H9 (cell line): ENCODE measurements around the gene ZNF629. TPM values are rescaled to one million over a fixed set of nuclear protein-coding genes. Genes with fewer than 3 reads are reported as not detected.

ENCODE experiments used
- DNase-seq: peaks from one replicate; pipeline ENCODE4 v3.0.0-alpha.2; 2017
- H2AFZ ChIP-seq: one replicate; pipeline ENCODE4 v1.6.1; 2013; ENCODE audit warnings: mild to moderate bottlenecking, low read length, control low read depth, moderate library complexity
- H2AK5ac ChIP-seq: 2 replicates; pipeline ENCODE4 v1.6.1; 2013; ENCODE audit warnings: low read length, control low read depth, mixed read lengths; ENCODE audit not compliant: insufficient read length
- H2BK120ac ChIP-seq: one replicate; pipeline ENCODE4 v1.6.1; 2013; ENCODE audit warnings: low read depth, mild to moderate bottlenecking, low read length, control low read depth, inconsistent platforms; ENCODE audit not compliant: poor library complexity, severe bottlenecking
- H2BK12ac ChIP-seq: 2 replicates; pipeline ENCODE4 v1.6.1; 2013; ENCODE audit warnings: low read length, control low read depth, mixed read lengths, low read depth; ENCODE audit not compliant: insufficient read length
- H2BK15ac ChIP-seq: 2 replicates; pipeline ENCODE4 v1.6.1; 2013; ENCODE audit warnings: low read depth, low read length, control low read depth
- H2BK20ac ChIP-seq: one replicate; pipeline ENCODE4 v1.6.1; 2013; ENCODE audit warnings: low read depth, mild to moderate bottlenecking, low read length, control low read depth, inconsistent platforms; ENCODE audit not compliant: poor library complexity, severe bottlenecking
- H2BK5ac ChIP-seq: 2 replicates; pipeline ENCODE4 v1.6.1; 2013; ENCODE audit warnings: low read length, control low read depth, mixed read lengths; ENCODE audit not compliant: insufficient read length
- H3K14ac ChIP-seq: 2 replicates; pipeline ENCODE4 v1.6.1; 2013; ENCODE audit warnings: low read length, control low read depth; ENCODE audit not compliant: insufficient read depth
- H3K18ac ChIP-seq: 2 replicates; pipeline ENCODE4 v1.6.1; 2013; ENCODE audit warnings: low read depth, mild to moderate bottlenecking, mixed read lengths, low read length, control low read depth; ENCODE audit not compliant: insufficient read length
- H3K23ac ChIP-seq: 2 replicates; pipeline ENCODE4 v1.6.1; 2013; ENCODE audit warnings: low read length, control low read depth, mixed read lengths, low read depth; ENCODE audit not compliant: insufficient read length
- H3K23me2 ChIP-seq: 2 replicates; pipeline ENCODE4 v1.6.1; 2013; ENCODE audit warnings: low read depth, mild to moderate bottlenecking, mixed read lengths, low read length, control low read depth; ENCODE audit not compliant: insufficient read length, poor library complexity, severe bottlenecking
- H3K27ac ChIP-seq: 2 replicates; pipeline ENCODE4 v1.5.1; 2013; ENCODE audit warnings: low read length, control low read depth, mixed read lengths, low read depth; ENCODE audit not compliant: insufficient read length
- H3K27me3 ChIP-seq: 2 replicates; pipeline ENCODE4 v1.6.1; 2013; ENCODE audit warnings: low read length, control low read depth, inconsistent platforms; ENCODE audit not compliant: insufficient read depth
- H3K4ac ChIP-seq: 2 replicates; pipeline ENCODE4 v1.6.1; 2013; ENCODE audit warnings: low read depth, mild to moderate bottlenecking, control low read depth, inconsistent platforms, low read length, moderate library complexity
- H3K4me1 ChIP-seq: 2 replicates; pipeline ENCODE4 v1.6.1; 2013; ENCODE audit warnings: low read length, control low read depth, inconsistent platforms; ENCODE audit not compliant: insufficient read depth
- H3K4me2 ChIP-seq: 2 replicates; pipeline ENCODE4 v1.6.1; 2013; ENCODE audit warnings: low read length, control low read depth, mixed read lengths; ENCODE audit not compliant: insufficient read length, insufficient read depth
- H3K56ac ChIP-seq: 2 replicates; pipeline ENCODE4 v1.6.1; 2013; ENCODE audit warnings: low read depth, mild to moderate bottlenecking, mixed read lengths, low read length, control low read depth; ENCODE audit not compliant: insufficient read length
- H3K79me1 ChIP-seq: 2 replicates; pipeline ENCODE4 v1.6.1; 2013; ENCODE audit warnings: low read depth, mild to moderate bottlenecking, moderate library complexity, low read length, control low read depth, inconsistent platforms; ENCODE audit not compliant: insufficient read depth, poor library complexity, severe bottlenecking
- H3K79me2 ChIP-seq: 2 replicates; pipeline ENCODE4 v1.6.1; 2013; ENCODE audit warnings: low read length, control low read depth, inconsistent platforms; ENCODE audit not compliant: insufficient read depth
- H3K9ac ChIP-seq: 2 replicates; pipeline ENCODE4 v1.6.1; 2013; ENCODE audit warnings: low read length, control low read depth, mixed read lengths; ENCODE audit not compliant: insufficient read length; ENCODE audit errors: extremely low read depth
- H3K9me3 ChIP-seq: one replicate; pipeline ENCODE4 v1.6.1; 2013; ENCODE audit warnings: low read depth, low read length, inconsistent platforms; ENCODE audit not compliant: control insufficient read depth
- H3T11ph ChIP-seq: one replicate; pipeline ENCODE4 v1.6.1; 2013; ENCODE audit warnings: mild to moderate bottlenecking, low read length, control low read depth, inconsistent platforms
- H4K20me1 ChIP-seq: one replicate; pipeline ENCODE4 v1.6.1; 2013; ENCODE audit not compliant: control insufficient read depth, insufficient read length, insufficient read depth
- H4K5ac ChIP-seq: 2 replicates; pipeline ENCODE4 v1.6.1; 2013; ENCODE audit warnings: low read depth, mild to moderate bottlenecking, mixed read lengths, low read length, control low read depth; ENCODE audit not compliant: insufficient read length
- H4K8ac ChIP-seq: replicated peaks from 2 replicates; pipeline ENCODE4 v1.6.1; 2013; ENCODE audit warnings: low read length, control low read depth, mixed read lengths, low read depth; ENCODE audit not compliant: insufficient read length
- H4K91ac ChIP-seq: 2 replicates; pipeline ENCODE4 v1.6.1; 2013; ENCODE audit warnings: low read depth, mild to moderate bottlenecking, moderate library complexity, mixed read lengths, low read length, control low read depth; ENCODE audit not compliant: insufficient read length
- H3K27ac Mint-ChIP-seq, 3 experiments: 2 replicates in 2 of 3; 3 replicates in 1 of 3; pipeline ENCODE4 v1.8.0; 2020 to 2021; ENCODE audit warnings: mixed read lengths in 3 of 3, mild to moderate bottlenecking in 1 of 3, moderate library complexity in 1 of 3
- H3K27me3 Mint-ChIP-seq: 2 replicates; pipeline ENCODE4 v1.8.0; 2021; ENCODE audit warnings: low read depth, mild to moderate bottlenecking, moderate library complexity, mixed read lengths
- H3K36me3 Mint-ChIP-seq, 3 experiments: 2 replicates in 2 of 3; 3 replicates in 1 of 3; pipeline ENCODE4 v1.8.0; 2020 to 2021; ENCODE audit warnings: low read depth in 3 of 3, mixed read lengths in 3 of 3; ENCODE audit not compliant: insufficient read depth in 1 of 3
- H3K4me1 Mint-ChIP-seq, 2 experiments: 2 replicates each; pipeline ENCODE4 v1.8.0; 2020; ENCODE audit warnings: mixed read lengths in 2 of 2
- H3K4me3 Mint-ChIP-seq, 2 experiments: 2 replicates in 1 of 2; 3 replicates in 1 of 2; pipeline ENCODE4 v1.8.0; 2020 to 2021; ENCODE audit warnings: mild to moderate bottlenecking in 2 of 2, mixed read lengths in 2 of 2, moderate library complexity in 1 of 2
- H3K9me3 Mint-ChIP-seq, 2 experiments: 2 replicates in 1 of 2; 3 replicates in 1 of 2; pipeline ENCODE4 v1.8.0; 2020; ENCODE audit warnings: mild to moderate bottlenecking in 2 of 2, mixed read lengths in 2 of 2, moderate library complexity in 1 of 2
- WGBS: extraction: QIAGEN DNeasy Blood & Tissue Kit; methylation state at CpG from one replicate; pipeline ENCODE4 v1.1.7; 2013; ENCODE audit warnings: missing lambda C conversion rate, low lambda C conversion rate, mixed read lengths; ENCODE audit not compliant: insufficient read length; ENCODE audit errors: extremely low coverage; 5-methylcytosine and 5-hydroxymethylcytosine counted together
- total RNA-seq: library from RNA; stranded (reverse); gene quantifications from 2 replicates; pipeline ENCODE4 v1.2.1, GENCODE V29; 2021
- TF ChIP-seq, protein P1 (sequence below): fragments of 200-600 bp; sonication (generic); conservative IDR thresholded peaks from 3 replicates; pipeline ENCODE4 v1.8.0; 2021; ENCODE audit warnings: antibody characterized with exemption, mild to moderate bottlenecking

The ZNF629 gene
- total RNA-seq, 1 experiment from 2014 or later = 20.0 TPM

DNA sequence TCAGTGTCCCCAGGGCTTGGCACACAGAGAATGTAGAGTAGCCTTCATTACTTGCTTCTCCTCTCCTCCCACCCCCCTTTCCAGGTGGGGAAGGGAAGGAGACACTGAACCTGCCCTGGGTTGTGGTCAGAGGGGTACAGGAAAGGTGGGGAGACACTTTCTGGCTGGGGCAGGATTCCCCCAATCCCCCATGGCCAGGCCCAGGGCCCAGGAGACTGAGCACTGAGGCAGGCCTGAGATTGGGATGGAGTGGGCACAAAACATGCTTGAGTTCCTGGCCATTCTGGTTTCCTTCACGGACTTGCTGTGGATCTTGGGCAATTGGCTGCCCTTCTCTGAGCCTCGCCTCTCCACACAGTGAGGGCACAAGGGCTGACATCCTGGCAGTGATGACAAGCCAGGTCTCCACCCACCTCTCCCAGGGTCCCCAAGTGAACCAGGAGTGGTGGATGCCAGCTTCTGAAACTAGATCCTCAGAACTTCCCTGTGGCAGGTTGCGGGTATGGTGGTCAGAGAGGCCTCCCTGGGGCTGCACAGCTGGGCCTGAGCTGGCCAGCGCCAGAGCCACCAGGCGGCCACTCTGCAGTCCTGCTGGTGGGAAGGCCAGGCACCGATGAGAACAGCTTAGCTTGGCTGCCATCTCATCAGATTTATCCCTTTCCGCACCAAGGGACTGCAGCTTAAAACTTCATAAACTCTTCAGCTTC is 9.3 kb downstream of the ZNF629 start:
- Histone ChIP-seq H3K79me1 (no peaks in the 10 kb centered on the region), H3K27me3 (no peaks in the 10 kb centered on the region), H4K20me1 (peaks cover under 1% of the 10 kb centered on the region), H3K14ac (no peak overlapping the region), H3K4me2 (no peak overlapping the region), H3K4ac (no peak overlapping the region), H2BK20ac (no peak overlapping the region), H3K23ac (no peak overlapping the region), H2AK5ac (no peak overlapping the region), H3K4me1 (no peaks in the 10 kb centered on the region), H3T11ph (no peak overlapping the region), H3K9me3 (no peaks in the 10 kb centered on the region), H3K9ac (no peak overlapping the region), H3K18ac (no peak overlapping the region), H3K27ac (no peak overlapping the region), H3K79me2 (no peaks in the 10 kb centered on the region), H2BK15ac (no peak overlapping the region), H4K8ac (no peak overlapping the region), H2BK120ac (no peak overlapping the region), H3K23me2 (peaks cover 4% of the 10 kb centered on the region), H4K91ac (no peak overlapping the region), H2BK5ac (no peak overlapping the region), H2BK12ac (no peak overlapping the region), H3K56ac (no peak overlapping the region), H2AFZ (no peak overlapping the region), H4K5ac (no peak overlapping the region)
- Mint-ChIP-seq H3K9me3 (no peaks in the 10 kb centered on the region), H3K36me3 (peaks cover 10 to 36% (median 21%) of the 10 kb centered on the region in 3 experiments), H3K27me3 (peaks cover 3% of the 10 kb centered on the region; the same call in 1 of the 2 replicates), H3K27ac (no peak overlapping the region), H3K4me3 (peak overlapping the region in 1 of 2 experiments; percentile 96; a peak in 4 of 5 replicates), H3K4me1 (peaks cover 18 to 24% of the 10 kb centered on the region in 2 experiments)
- no peak for DNase-seq
- TF ChIP-seq, protein P1, sequence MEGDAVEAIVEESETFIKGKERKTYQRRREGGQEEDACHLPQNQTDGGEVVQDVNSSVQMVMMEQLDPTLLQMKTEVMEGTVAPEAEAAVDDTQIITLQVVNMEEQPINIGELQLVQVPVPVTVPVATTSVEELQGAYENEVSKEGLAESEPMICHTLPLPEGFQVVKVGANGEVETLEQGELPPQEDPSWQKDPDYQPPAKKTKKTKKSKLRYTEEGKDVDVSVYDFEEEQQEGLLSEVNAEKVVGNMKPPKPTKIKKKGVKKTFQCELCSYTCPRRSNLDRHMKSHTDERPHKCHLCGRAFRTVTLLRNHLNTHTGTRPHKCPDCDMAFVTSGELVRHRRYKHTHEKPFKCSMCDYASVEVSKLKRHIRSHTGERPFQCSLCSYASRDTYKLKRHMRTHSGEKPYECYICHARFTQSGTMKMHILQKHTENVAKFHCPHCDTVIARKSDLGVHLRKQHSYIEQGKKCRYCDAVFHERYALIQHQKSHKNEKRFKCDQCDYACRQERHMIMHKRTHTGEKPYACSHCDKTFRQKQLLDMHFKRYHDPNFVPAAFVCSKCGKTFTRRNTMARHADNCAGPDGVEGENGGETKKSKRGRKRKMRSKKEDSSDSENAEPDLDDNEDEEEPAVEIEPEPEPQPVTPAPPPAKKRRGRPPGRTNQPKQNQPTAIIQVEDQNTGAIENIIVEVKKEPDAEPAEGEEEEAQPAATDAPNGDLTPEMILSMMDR = no peak
- WGBS = no CpG with 5 or more reads among the region's 7 CpGs
